ENCODE results near the gene UBP1.

DNA sequence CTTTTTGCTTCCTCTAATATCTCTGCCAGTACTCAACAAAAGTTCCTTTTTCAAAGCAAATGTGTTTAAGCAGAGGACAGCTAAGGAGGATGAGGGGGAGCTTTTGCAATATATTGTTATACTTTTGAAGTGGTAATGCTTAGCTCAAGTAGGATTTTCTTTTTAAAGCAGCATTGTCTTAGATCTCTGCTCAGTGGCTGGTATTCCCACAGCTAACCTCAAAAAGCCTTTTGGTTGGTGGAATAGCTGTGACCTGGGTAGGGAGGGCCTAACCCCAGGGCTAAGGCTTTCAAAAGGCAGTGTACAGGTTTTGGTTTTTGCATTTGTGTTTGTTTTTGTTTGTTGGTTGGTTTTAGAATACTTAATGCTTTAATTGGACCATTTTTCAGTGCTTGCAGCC, 76.1 kb downstream of the UBP1 start:
- TF ChIP-seq POLR2A (IDR thresholded peaks at IDR 0.05) (no peak), CTCF (IDR thresholded peaks at IDR 0.05) (no peak)
